Heart left ventricle (tissue), 13 donors: ENCODE measurements around the gene SLC5A6.

Experiments used
- CTCF ChIP-seq, 12 donors: fragments of 200-600 bp; sonication (generic) in 4 of 12; IDR thresholded peaks; one replicate each; pipeline versions ENCODE4 v1.5.0 to v1.8.0; 2018 to 2022; ENCODE audit warnings: antibody characterized with exemption in 12 of 12, mild to moderate bottlenecking in 5 of 12
- POLR2A ChIP-seq, 2 donors: fragments of 450-650 bp; IDR thresholded peaks; one replicate each; pipeline ENCODE4 v1.6.1; 2017; ENCODE audit warnings: antibody characterized with exemption in 2 of 2, mild to moderate bottlenecking in 2 of 2, moderate library complexity in 2 of 2
- donor health status: ischemic (EF 13 %, LVEDD 7.1; RV severe dilation, severe dysfunction).
- donor health status: DM: no; HTN: yes; CAD: no.
- donor health status: DM: no; HTN: no; CAD: no.
- donor health status: ischemic (EF 25% LVEDD 6.9; RV normal size, moderate dysfunction).
- donor health status: ischemic (EF 25% LVEDD 5.7; RV mildly dilated, moderate dysfunction).
- donor health status: ischemic (EF 35%, LVEDD 5.7; RV mildly dilated, moderate dysfunction).
- donor health status: nonischemic (EF 11% LVEDD 7.7; RV severe dilation, severe dysfunction).
- donor health status: DM: yes; HTN: yes; CAD: no.
- donor health status: PGD.
- donor health status: ischemic (EF 29% LVEDD 5.4; RV normal size, mild dysfunction).
- donor health status: nonischemic (EF 23%, LVEDD 6.1; RV moderate dilation, normal function).

GRCh38 chr2:27159271-27159670 is 52.8 kb downstream of the SLC5A6 start:
- TF ChIP-seq CTCF (IDR thresholded peaks at IDR 0.05) (no peak), POLR2A (IDR thresholded peaks at IDR 0.05) (no peak)
